Measurements from ENCODE around the gene KLHL3.

Gene KLHL3

GRCh38 chr5:137754188-137754960, 18.5 kb upstream of the KLHL3 start, which contains the start of gene HNRNPA0:
Gene HNRNPA0 (minus strand): TSS chr5:137754363. CDS start chr5:137754066, 297 bp downstream.
- peak within 1 kb of the TSS; percentile 91 for H3K4me3 ChIP-seq (ENCODE audit: low read depth, low read length)
- no peak for TF ChIP-seq CTCF (conservative IDR thresholded peaks at IDR 0.05; ENCODE audit: low read depth, low read length)
- DNase-seq (ENCODE audit: low read depth) = peak; percentile 98

- peak overlapping the region; percentile 91 for H3K4me3 ChIP-seq (ENCODE audit: low read depth, low read length)
- TF ChIP-seq CTCF (conservative IDR thresholded peaks at IDR 0.05; ENCODE audit: low read depth, low read length) = no peak
- peak; percentile 55 for DNase-seq (ENCODE audit: low read depth)
Observed at GRCh38 chr5:137753691-137754187, 17.9 kb upstream of the KLHL3 start.

GRCh38 chr5:137752905-137753690, 17.2 kb upstream of the KLHL3 start:
- DNase-seq (ENCODE audit: low read depth) = peak; percentile 31
- TF ChIP-seq CTCF (conservative IDR thresholded peaks at IDR 0.05; ENCODE audit: low read depth, low read length) = no peak
- H3K4me3 ChIP-seq (ENCODE audit: low read depth, low read length) = peak overlapping the region; percentile 91

GRCh38 chr5:137751869-137752491, 16.1 kb upstream of the KLHL3 start:
- peak; percentile 88 for DNase-seq (ENCODE audit: low read depth)
- H3K4me3 ChIP-seq (ENCODE audit: low read depth, low read length) = peak overlapping the region; percentile 91
- peak; percentile 85 for TF ChIP-seq CTCF (conservative IDR thresholded peaks at IDR 0.05; ENCODE audit: low read depth, low read length)

- H3K4me3 ChIP-seq (ENCODE audit: low read depth, low read length) = no peak overlapping the region
- no peak for DNase-seq (ENCODE audit: low read depth)
- TF ChIP-seq CTCF (conservative IDR thresholded peaks at IDR 0.05; ENCODE audit: low read depth, low read length) = no peak
Observed at GRCh38 chr5:137750436-137750835, 14.5 kb upstream of the KLHL3 start.

GRCh38 chr5:137747848-137748247, 12.0 kb upstream of the KLHL3 start:
- H3K4me3 ChIP-seq (ENCODE audit: low read depth, low read length) = no peak overlapping the region
- no peak for DNase-seq (ENCODE audit: low read depth)
- no peak for TF ChIP-seq CTCF (conservative IDR thresholded peaks at IDR 0.05; ENCODE audit: low read depth, low read length)

All from choroid plexus epithelial cell (primary cell).